NCI-H524 treated with DMSO at 0.1 percent for 48 hours (cell line): Measurements from ENCODE around the gene FOXR1.
A peak's percentile ranks its signal among the peaks of the same experiment; 100 is the strongest.

ENCODE experiments used
- DNase-seq: peaks from one replicate; lab custom pipeline; 2025; lab: John Stamatoyannopoulos, UW

FOXR1 gene, protein sequence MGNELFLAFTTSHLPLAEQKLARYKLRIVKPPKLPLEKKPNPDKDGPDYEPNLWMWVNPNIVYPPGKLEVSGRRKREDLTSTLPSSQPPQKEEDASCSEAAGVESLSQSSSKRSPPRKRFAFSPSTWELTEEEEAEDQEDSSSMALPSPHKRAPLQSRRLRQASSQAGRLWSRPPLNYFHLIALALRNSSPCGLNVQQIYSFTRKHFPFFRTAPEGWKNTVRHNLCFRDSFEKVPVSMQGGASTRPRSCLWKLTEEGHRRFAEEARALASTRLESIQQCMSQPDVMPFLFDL

GRCh38 chr11:118971646-118972045, at the start of gene FOXR1:
FOXR1 (plus strand) TSS chr11:118971761; CDS start chr11:118971932, 171 bp downstream.
- DNase-seq = no peak

DNA sequence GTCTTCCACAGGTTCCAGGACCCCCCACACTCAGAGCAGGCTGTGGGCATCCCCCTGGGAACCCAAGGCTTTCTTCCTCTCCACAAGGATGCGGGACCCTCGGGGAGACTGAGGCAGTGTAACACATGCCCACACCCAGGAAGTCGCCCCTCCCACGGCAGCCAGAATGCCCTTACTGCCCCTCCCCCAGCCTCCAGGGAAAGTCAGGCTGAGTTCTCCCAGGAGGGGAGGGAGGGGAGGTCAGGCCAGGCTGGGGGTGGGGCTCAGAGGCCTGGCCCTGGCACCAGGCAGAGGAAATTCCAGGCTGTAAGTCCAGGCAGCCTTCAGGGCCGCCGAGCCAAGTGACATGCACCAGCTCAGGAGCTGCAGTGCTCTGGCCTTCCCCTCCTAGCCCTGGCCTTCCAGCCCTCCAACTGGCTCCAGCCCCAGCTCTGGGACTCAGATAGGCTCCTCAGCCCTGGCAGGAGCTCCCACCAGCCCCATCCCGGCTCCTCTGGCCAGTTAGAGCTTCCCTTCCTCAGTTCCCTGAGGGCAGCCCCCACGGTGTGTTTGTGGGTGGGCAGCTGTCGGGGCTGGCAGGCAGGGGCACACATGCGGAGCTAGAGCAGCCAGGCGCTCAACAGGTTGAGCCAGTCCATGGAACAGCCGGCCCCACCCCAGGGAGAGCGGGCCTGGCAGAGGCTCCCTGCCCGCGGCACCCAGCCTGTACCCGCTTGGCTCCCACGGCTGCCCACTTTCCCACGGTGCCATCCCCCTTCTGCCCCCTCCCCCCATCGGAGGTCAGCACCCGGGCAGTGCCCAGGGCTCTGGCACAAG, 49.4 kb upstream of the FOXR1 start:
- DNase-seq = no peak

- no peak for DNase-seq
Measured at GRCh38 chr11:118922745-118923627, 48.6 kb upstream of the FOXR1 start.

DNA sequence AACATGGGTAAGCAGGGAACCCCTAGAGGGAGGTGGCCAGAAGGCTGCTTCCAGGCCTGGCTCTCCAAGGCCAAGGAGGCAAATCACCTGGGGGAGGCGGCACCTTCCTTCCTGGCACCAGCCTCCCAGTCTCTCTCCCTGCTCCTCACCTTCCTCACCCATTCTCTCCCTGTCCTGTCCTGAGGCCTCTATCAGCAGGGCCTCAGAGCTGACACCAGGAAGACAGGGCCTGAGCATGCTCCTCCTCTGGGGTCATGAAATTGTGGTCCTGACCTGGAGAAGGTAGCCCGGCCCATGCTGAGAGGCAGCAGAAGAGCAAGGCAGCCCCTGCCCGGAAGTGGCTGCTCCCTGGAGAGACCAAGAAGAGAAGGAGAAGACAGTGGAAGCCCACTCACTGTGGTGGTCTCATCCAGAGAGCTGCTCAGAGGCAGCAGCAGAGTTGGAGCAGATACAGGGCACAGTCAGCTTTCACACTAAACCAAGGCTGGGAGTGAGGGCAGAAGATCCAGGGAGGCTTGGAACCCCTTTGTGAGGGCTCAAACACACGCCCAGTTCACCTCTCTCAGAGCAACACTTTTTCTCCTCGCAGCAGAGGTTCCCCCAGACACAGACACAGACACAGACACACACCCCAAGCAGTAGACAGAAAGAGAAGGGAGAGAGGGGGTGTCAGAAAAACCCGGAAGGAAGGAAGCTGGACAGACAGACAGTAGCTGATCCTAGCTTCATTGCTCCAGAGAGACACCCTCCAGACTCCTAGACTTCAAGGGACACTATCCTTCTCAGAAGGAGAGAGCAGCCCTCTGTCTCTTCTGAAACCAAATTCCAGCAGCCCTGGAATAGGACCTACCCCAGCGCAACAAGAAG, 47.6 kb upstream of the FOXR1 start:
- DNase-seq = no peak

GRCh38 chr11:118924591-118925585, 46.7 kb upstream of the FOXR1 start:
- no peak for DNase-seq

DNA sequence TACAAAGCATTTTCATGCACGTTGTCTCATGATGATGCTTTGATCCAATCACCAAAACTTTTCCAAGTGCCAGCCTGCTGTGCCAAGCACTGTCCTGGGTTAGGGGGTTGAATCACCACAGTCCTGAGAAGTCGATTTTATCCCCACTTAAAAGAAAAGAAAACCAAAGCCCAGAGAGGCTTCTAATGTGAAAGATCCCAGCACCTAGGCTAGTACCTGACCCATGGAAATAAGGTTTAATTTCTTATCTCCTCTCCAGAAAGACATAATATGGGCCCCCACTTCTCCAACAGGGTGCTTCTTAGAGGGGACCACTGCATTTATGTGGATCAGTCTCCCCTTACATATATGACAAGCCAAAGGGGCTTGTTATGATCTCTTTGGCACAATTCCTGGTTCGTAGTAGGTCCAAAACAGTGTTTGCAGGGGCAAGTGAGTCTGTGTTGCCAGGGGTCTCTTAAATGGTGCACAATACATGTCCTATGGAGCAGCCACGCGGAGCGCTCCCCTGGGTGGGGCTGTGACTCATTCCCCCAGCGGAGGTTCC, 43.9 kb upstream of the FOXR1 start:
- DNase-seq = no peak

DNA sequence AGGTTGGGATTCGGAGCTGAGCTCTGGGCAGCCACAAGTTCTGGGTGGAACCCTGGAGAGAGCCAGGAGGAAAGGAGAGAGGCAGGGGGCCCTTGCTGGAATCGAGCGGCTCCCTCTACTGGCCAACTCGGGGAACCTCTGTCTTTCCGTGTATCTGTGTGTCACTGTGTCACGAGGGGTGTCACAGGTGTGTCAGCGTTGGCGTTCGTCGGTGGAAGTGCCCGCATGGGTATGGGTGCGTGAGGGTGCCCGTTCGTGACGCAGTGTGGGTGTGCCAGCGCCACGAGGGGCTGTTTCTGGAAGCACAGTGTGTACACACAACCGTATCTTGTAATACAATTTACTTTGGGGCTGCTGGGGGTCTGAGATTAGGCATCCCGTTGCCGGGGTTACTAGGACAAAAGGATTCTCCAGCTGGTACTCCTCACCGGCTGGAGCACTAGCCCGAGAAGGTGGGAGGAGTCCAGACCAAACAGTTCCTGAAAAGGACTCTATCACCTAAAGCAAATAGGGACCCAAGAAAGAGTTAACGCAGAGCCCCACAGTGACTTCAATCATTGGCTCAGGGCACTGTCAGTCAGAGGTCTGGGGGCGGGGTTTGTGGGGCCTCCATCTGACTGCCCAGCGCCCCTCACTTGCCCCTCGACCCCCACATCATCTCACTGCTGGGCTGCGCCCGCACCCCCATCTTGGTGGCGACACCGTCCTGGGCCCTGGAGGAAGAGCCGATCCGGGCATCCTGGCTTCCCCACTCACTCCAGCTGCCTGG, 43.3 kb upstream of the FOXR1 start:
- DNase-seq = peak; percentile 69

DNA sequence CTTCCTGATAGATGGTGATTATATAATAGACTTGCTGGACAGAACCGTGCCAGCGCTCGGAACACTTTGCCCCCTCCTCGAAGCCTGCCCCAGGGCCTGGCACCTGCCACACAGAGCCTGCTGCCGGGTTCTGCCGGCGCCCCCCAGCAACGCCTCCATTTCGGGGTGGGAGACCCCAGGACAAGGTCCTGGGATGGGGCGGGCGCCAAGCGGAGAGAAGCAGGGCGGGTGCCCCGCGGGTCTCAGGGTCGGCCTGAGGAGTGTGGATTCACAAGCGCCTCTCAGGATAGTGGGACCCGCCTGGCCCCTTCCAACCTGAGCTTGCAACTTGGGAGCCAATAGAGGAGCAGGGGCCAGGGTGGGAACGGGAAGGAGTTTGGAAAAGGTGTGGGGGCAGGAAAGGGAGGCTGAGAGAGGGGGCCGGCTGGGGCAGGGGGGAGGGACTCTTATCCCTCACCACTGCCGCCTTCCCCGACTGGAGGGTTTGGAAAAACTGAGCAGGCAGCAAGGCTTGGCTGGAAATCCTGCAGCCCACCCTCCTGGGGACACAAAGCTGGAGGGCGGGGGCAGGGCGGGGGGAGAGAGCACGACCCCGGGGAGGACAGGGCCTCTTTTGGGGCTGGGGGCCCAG, 42.6 kb upstream of the FOXR1 start:
- no peak for DNase-seq

GRCh38 chr11:118929501-118930093, 42.0 kb upstream of the FOXR1 start:
- DNase-seq = no peak

DNA sequence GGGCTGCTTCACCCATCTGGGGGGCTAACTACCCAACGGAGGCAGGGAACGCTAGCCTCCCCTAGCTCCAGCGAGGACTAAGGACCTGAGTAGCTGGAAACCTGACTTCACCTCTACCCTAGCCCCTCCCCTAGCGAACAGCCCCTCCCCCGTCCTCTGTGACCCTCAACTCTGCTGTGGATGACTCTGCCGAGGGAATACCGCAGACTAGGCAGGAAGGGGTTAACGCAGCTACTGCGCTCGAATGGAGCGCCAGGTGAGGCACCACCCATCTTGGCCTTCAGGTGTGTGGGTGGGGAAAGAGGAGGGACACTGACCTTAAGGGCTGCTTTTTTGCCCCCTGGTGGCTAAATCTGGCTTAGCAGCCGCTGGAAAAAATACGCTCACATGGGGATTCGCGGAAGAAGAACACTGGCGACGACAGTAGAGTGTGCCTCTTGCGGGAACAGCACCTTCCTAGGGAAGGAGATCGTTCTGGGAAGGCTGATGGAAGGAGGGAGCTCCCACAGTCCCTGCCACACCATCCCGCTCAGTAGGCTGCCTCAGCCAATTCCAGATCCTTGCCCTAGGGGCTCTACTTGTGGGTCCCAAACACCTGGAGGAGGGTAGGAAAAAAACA, 41.4 kb upstream of the FOXR1 start:
- DNase-seq = no peak

DNA sequence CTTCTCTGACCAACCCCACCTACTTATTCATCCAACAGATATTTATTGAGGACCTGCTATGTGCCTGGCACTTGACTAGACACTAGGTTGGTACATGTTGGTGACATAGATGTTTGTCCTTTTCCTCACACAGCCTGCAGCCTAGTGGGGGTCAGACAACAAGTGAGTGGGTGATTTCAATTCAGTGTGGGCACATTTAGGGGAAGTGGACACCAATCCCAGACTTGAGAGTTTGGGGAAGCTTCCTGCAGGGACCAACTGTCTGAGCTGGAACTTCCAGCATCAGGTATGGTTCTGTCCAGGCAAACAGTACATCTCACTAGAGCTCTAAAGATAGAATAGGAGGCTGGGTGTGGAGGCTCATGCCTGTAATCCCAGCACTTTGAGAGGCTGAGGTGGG, 40.0 kb upstream of the FOXR1 start:
- DNase-seq = no peak

GRCh38 chr11:118933486-118933885, 38.1 kb upstream of the FOXR1 start:
- DNase-seq = no peak

- no peak for DNase-seq
Measured at GRCh38 chr11:118935376-118935775, 36.2 kb upstream of the FOXR1 start.

DNA sequence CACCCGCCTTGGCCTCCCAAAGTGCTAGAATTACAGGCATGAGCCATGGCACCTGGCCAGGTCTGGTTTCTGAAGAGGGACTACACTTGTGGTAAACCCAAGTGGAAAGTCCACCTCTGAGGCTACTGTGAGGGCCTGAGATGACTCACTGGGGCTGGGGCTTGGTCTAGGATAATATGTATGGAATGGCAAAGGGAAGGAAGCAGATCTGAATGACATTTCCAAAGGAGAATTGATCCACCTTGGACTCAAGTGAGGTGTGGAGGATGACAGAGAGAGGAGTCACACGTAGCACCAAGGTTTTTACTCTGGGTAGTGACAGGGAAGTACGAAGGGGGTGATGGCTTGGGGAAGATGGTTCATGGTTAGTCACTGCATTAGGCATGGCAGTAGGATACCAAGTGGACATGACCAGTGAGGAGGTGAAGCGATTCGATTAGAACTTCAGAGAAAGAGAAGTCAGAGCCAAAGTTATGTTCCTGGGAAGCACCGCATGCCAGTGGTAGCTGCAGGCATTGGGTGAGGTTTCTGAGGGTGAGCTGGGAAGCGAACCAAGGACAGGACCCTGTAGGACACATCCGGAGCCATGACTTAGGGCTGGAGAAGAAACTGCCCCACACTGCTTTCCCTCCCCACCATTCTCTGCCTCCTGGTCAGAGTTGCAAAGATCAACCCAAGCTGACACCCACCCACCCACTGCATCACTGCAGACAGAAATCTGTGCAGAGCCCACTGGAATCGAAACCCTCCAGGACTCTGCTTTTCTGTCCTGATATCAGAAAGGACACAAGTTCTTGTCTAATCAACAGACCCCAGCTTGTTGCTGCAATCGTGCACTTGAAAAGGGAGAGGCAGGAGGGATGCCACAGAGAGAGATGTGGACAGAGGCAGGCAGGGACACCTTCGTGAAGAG, 32.8 kb upstream of the FOXR1 start:
- no peak for DNase-seq

DNA sequence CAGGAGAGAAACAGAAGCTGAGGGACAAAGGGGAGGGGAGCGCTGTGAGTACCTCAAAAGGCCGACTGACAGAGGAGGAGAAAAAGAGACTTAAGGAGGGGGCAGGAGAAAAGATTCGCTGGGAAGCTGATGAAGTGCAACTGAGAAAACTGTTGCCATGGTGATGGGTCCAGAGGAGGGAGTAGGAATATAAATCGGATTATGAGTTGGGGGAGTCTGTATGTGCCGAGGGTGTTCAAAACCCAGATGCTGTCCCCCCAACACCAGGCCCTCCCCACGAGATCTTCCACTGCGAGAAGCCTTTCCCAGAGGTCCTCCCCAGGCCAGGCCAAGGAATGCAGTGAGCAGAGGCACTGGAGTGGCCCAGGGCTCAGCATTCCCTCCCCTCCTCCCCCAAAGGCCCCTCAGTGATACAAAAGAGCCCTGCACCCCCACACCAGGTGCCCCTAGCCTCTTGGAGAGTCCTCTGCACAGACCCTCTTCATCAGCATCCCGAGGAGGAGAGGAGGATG, 32.1 kb upstream of the FOXR1 start:
- no peak for DNase-seq

DNA sequence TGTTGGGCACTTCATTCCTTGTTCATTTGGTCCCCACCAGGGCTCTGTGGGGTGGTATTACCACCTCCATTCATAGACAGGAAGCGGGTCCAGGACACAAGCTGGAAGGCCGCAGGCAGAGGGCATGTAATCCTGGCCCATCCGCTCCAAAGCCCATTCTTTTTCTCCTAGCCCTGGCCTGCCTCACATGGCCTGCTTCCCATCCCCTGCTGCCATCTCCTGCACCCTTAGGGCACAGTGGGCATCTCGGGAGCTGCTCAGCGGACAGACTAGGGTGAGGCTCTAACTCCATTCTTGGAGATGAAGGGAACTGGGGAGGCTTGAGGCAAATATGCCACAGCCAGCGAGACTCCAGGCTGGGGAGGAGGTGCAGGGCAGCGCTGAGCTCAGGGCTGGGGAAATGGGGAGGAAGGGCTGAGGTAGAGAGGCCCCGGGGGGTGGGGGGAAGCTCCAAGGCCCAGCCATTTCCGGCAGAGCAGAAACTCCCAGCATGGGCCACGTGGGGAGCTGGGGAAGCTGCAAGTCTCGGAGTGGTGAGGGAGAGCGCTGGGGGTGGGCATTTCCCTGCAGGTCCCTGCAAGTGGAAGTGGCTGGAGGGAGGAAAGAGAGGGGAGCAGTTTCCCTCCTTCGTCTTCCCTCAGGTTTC, 31.5 kb upstream of the FOXR1 start:
- DNase-seq = no peak
